HEK293 (cell line): Measurements from ENCODE around the gene ACOT9.
A peak's percentile ranks its signal among the peaks of the same experiment; 100 is the strongest.

Experiments used
- CTCF ChIA-PET: fragments of 350-600 bp; formaldehyde crosslinking; extraction: SDS; loops from one replicate; lab custom pipeline; 2021; ENCODE audit warnings: antibody characterized with exemption; lab: Yijun Ruan, JAX
- POLR2A ChIA-PET: fragments of 300-600 bp; formaldehyde crosslinking; extraction: SDS; loops from one replicate; lab custom pipeline; 2020; ENCODE audit warnings: antibody characterized with exemption, inconsistent platforms; lab: Yijun Ruan, JAX
- H3K27ac ChIP-seq: fragments of 200-500 bp; sonication (Bioruptor generic); 2 replicates; pipeline ENCODE4 v1.5.1; 2014; ENCODE audit warnings: low read depth, low read length, control low read depth, inconsistent platforms; ENCODE audit errors: extremely low read depth
- H3K36me3 ChIP-seq, 2 experiments: fragments of 200-500 bp in 1 of 2; sonication (Bioruptor generic) in 1 of 2; 1 replicate in 1 of 2; 2 replicates in 1 of 2; pipeline ENCODE4 v1.5.1; 2014 to 2017; ENCODE audit warnings: inconsistent platforms in 2 of 2, low read length in 2 of 2; ENCODE audit not compliant: control insufficient read depth in 2 of 2, insufficient read depth in 1 of 2
- H3K4me1 ChIP-seq: fragments of 200-500 bp; sonication (Bioruptor generic); 2 replicates; pipeline ENCODE4 v1.5.1; 2014; ENCODE audit warnings: mild to moderate bottlenecking, low read length, inconsistent platforms; ENCODE audit not compliant: control insufficient read depth, insufficient read depth
- H3K4me3 ChIP-seq: 2 replicates; pipeline ENCODE4 v1.5.1; 2011; ENCODE audit warnings: low read depth, mild to moderate bottlenecking, control low read depth, low read length, moderate library complexity
- H3K9me3 ChIP-seq: fragments of 200-500 bp; sonication (Bioruptor generic); 2 replicates; pipeline ENCODE4 v1.5.1; 2014; ENCODE audit warnings: low read depth, low read length, inconsistent platforms; ENCODE audit not compliant: control insufficient read depth, insufficient read depth
- BCL11A ChIP-seq: fragments of 450-650 bp; formaldehyde crosslinking; IDR thresholded peaks from 2 replicates; pipeline ENCODE4 v1.5.1; 2016; ENCODE audit warnings: low read depth, missing biosample characterization, missing genetic modification characterization
- FEZF1 ChIP-seq: fragments of 450-650 bp; formaldehyde crosslinking; IDR thresholded peaks from 2 replicates; pipeline ENCODE4 v1.5.1; 2016; ENCODE audit warnings: missing biosample characterization, missing genetic modification characterization
- KLF16 ChIP-seq: fragments of 450-650 bp; formaldehyde crosslinking; IDR thresholded peaks from 2 replicates; pipeline ENCODE4 v1.5.1; 2017; ENCODE audit warnings: missing biosample characterization, missing genetic modification characterization
- PRDM1 ChIP-seq: fragments of 450-650 bp; formaldehyde crosslinking; IDR thresholded peaks from 2 replicates; pipeline ENCODE4; 2016; ENCODE audit warnings: missing biosample characterization, missing genetic modification characterization
- SCRT2 ChIP-seq: fragments of 450-650 bp; formaldehyde crosslinking; IDR thresholded peaks from 2 replicates; pipeline ENCODE4 v1.5.1; 2016; ENCODE audit warnings: missing biosample characterization, missing genetic modification characterization
- SETDB1 ChIP-seq: IDR thresholded peaks from one replicate; pipeline ENCODE4 v1.6.1; 2017; ENCODE audit warnings: mild to moderate bottlenecking, low read length, moderate library complexity, mixed read lengths; ENCODE audit not compliant: insufficient read length
- SP3 ChIP-seq: fragments of 450-650 bp; formaldehyde crosslinking; IDR thresholded peaks from 2 replicates; pipeline ENCODE4 v1.5.1; 2016; ENCODE audit warnings: missing biosample characterization, missing genetic modification characterization
- ZBTB21 ChIP-seq: fragments of 450-650 bp; formaldehyde crosslinking; IDR thresholded peaks from 2 replicates; pipeline ENCODE4 v1.5.1; 2017; ENCODE audit warnings: missing biosample characterization, missing genetic modification characterization
- ZIC2 ChIP-seq: fragments of 450-650 bp; formaldehyde crosslinking; IDR thresholded peaks from 2 replicates; pipeline ENCODE4 v1.5.1; 2016; ENCODE audit warnings: missing biosample characterization, missing genetic modification characterization
- ZNF223 ChIP-seq: fragments of 450-650 bp; formaldehyde crosslinking; IDR thresholded peaks from 2 replicates; pipeline ENCODE4 v1.5.1; 2016; ENCODE audit warnings: missing biosample characterization, missing genetic modification characterization
- ZNF266 ChIP-seq: fragments of 450-650 bp; formaldehyde crosslinking; IDR thresholded peaks from 2 replicates; pipeline ENCODE4 v1.5.1; 2016; ENCODE audit warnings: missing biosample characterization, missing genetic modification characterization, low read depth
- ZNF335 ChIP-seq: fragments of 450-650 bp; formaldehyde crosslinking; conservative IDR thresholded peaks from 2 replicates; pipeline ENCODE4 v1.5.1; 2016; ENCODE audit warnings: missing biosample characterization, missing genetic modification characterization
- ZNF37A ChIP-seq: fragments of 450-650 bp; IDR thresholded peaks from 2 replicates; pipeline ENCODE4 v1.5.1; 2018; ENCODE audit warnings: missing biosample characterization, missing genetic modification characterization
- ZNF571 ChIP-seq: fragments of 450-650 bp; formaldehyde crosslinking; IDR thresholded peaks from 2 replicates; pipeline ENCODE4 v1.5.0; 2017; ENCODE audit warnings: missing biosample characterization, missing genetic modification characterization
- ZSCAN23 ChIP-seq: fragments of 450-650 bp; formaldehyde crosslinking; IDR thresholded peaks from 2 replicates; pipeline ENCODE4 v1.5.1; 2016; ENCODE audit warnings: missing biosample characterization, missing genetic modification characterization
- TF ChIP-seq, protein P1 (sequence below): fragments of 450-650 bp; formaldehyde crosslinking; IDR thresholded peaks from 2 replicates; pipeline ENCODE4 v1.5.1; 2017; ENCODE audit warnings: missing biosample characterization, missing genetic modification characterization

Gene ACOT9

DNA sequence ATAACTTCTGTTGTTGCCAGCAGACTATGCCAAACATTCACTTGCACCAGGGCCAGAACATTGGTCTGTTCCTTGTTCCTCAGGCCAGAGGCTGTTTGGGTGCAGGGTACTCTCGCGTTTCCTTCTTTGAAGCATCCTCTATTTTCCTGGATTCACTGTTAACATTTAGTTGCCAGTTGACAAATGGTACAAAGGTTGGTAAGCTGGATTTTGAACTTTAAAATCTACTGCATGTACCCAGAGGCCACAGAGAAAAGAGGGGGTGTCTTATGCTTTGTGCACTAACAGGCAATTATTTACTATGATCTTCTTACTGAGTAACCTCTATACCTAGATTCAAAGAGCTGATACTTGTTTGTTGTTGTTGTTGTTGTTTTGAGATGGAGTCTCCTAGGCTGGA lies 27.1 kb upstream of the ACOT9 start (continued):
- no peak for TF ChIP-seq BCL11A

DNA sequence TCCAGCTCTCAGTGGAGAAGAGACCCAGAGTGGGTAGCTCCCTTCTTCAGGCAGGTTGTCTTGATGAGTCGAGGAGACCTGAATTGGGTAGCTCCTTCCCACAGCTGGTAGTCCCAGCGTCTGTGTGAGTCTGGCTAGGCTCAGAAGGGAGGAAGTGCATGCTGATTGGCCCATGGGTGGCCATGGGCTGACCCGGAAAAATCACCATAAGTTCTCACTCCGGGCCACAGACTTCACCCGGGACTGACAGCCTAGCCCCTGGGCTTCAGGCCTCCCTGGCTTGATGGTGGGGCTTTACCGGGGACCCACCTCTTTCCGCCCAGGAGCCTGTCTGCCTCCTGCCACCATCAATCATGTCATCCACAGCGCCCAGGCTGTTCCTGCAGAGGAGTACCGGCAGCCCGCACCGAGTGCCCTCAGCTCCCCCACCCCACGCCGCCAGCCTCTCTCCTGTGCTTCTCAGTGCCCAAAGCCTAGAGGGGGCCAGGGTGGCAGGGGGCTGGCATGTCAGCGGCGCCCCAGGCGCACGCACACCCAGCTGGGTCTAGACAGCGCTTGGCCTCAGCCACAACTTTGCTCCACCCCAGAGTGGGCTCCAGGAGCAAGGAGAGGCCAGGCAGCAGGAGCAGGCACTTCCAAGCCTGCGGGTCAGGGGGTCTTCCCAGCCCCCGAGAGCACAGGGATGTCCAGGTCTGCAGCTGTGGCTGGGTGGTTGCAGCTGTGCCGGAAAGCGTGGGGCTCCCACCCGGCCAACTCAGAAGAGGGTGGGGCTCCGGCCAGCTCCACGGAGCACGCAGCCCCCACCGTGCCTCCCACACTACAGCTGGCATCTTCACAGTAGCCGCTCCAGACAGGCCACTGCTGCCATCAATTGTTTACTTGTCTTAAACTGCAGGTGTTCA lies 23.8 kb upstream of the ACOT9 start:
- H3K4me1 ChIP-seq, result no peaks in the 10 kb centered on the region
- CTCF ChIA-PET, result interaction anchor here (0.6 to 1.0 kb wide), 2 partner anchors 12 to 135 kb away, joined by 3 read pairs; no protein-coding TSS in a partner anchor
- no peaks in the 10 kb centered on the region for H3K36me3 ChIP-seq
- no peak overlapping the region for H3K4me3 ChIP-seq
- POLR2A ChIA-PET, result interaction anchor here (0.9 kb wide), 1 partner anchor 10 kb away, joined by 3 read pairs; no protein-coding TSS in a partner anchor
- H3K27ac ChIP-seq, result no peak overlapping the region
- no peaks in the 10 kb centered on the region for H3K9me3 ChIP-seq
- TF ChIP-seq SETDB1, result peak; percentile 63
- no peak for TF ChIP-seq FEZF1 (tag by site-specific recombination)
- no peak for TF ChIP-seq SP3

DNA sequence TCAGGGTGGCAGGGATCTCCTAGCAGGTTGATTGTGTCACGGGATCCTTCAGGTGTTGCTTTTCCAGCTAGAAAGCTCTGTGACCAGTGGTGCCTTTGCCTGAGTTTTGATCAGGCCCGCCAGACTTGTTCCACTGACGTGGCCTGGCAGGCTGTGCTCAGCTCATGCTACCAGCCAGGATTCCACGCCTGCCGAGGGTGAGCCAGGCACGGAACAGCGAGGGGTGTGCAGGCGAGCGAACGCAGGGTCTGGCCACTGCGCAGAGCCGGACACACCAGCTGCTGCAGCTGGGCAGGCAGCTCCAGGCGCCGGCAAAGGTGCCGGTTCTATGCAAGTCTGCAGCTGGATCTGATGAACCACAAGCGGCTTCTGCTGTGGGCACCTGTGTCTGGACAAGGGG lies 22.8 kb upstream of the ACOT9 start:
- TF ChIP-seq ZIC2 (tag by site-specific recombination) (no peak), KLF16 (tag by site-specific recombination) (no peak), ZNF266 (tag by site-specific recombination) (no peak), PRDM1 (tag by site-specific recombination) (no peak), ZNF571 (tag by site-specific recombination) (no peak), ZNF223 (tag by site-specific recombination) (no peak), ZNF335 (tag by site-specific recombination) (no peak), ZBTB21 (tag by site-specific recombination) (no peak), ZSCAN23 (no peak), ZNF37A (tag by site-specific recombination) (no peak)
- POLR2A ChIA-PET, result interaction anchor here (0.9 kb wide), 1 partner anchor 11 kb away, joined by 3 read pairs; no protein-coding TSS in a partner anchor
- Histone ChIP-seq H3K4me1 (no peaks in the 10 kb centered on the region), H3K36me3 (no peaks in the 10 kb centered on the region), H3K4me3 (no peak overlapping the region), H3K27ac (no peak overlapping the region), H3K9me3 (no peaks in the 10 kb centered on the region)
- CTCF ChIA-PET, result interaction anchor here (1.1 to 1.8 kb wide), 2 partner anchors 9 to 136 kb away, joined by 4 to 10 read pairs; no protein-coding TSS in a partner anchor

DNA sequence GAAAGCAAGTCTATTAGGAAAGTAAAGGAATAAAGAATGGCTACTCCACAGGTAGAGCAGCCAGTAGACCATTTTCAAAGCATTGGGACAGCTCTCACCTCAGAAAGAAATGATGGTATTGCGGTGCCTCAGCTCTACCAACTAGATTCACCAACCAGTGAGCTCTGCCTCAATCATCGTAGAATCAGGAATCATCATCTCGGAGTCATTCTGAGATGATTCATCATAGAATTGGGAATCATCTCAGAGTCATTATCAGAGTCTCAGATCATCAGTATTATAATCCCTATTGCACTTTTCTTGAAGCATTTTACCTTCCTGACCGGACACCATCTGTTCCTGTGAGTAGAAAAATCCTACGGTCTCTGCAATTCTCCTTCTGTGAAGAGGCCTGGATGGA lies 22.4 kb upstream of the ACOT9 start:
- POLR2A ChIA-PET, result no interaction called here
- no peak overlapping the region for H3K27ac ChIP-seq
- no peaks in the 10 kb centered on the region for H3K4me1 ChIP-seq
- no peaks in the 10 kb centered on the region for H3K36me3 ChIP-seq
- TF ChIP-seq, protein P1, sequence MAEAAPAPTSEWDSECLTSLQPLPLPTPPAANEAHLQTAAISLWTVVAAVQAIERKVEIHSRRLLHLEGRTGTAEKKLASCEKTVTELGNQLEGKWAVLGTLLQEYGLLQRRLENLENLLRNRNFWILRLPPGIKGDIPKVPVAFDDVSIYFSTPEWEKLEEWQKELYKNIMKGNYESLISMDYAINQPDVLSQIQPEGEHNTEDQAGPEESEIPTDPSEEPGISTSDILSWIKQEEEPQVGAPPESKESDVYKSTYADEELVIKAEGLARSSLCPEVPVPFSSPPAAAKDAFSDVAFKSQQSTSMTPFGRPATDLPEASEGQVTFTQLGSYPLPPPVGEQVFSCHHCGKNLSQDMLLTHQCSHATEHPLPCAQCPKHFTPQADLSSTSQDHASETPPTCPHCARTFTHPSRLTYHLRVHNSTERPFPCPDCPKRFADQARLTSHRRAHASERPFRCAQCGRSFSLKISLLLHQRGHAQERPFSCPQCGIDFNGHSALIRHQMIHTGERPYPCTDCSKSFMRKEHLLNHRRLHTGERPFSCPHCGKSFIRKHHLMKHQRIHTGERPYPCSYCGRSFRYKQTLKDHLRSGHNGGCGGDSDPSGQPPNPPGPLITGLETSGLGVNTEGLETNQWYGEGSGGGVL (tag by site-specific recombination), result no peak
- TF ChIP-seq SCRT2 (tag by site-specific recombination), result 0 out of 2 replicates have a peak, but pooled peaks have one; percentile 13
- CTCF ChIA-PET, result interaction anchor here (1.1 to 1.8 kb wide), 3 partner anchors 8 to 136 kb away, joined by 3 to 10 read pairs (median 4); no protein-coding TSS in a partner anchor
- no peak overlapping the region for H3K4me3 ChIP-seq
- H3K9me3 ChIP-seq, result no peaks in the 10 kb centered on the region
